Measurements from ENCODE around the gene RNF112. TPM values are rescaled to one million over a fixed set of nuclear protein-coding genes. Genes with fewer than 3 reads are reported as not detected.

RNF112 gene
- total and polyA plus RNA-seq, 3 donors from 2014 or later: 2.1 to 8.1 (median 4.6) TPM

Small RNA genes within 50 kb of the gene (small RNA-seq; reads per million reads assigned to genes)
- gene RF00537: 0 reads per million in 2 donors

Other genes with a start within 250 kb of the RNF112 start
- 10 to 100 TPM; 60.0 to 66.5 TPM for gene EPN2, start 173.9 kb upstream of the RNF112 start, total RNA-seq
- gene EPN2, start 173.9 kb upstream of the RNF112 start, polyA plus RNA-seq (ENCODE audit: insufficient read depth, low read depth, low replicate concordance): 61.1 TPM
- gene B9D1, start 48.5 kb upstream of the RNF112 start, total RNA-seq: 10 to 100 TPM; 42.1 to 59.9 TPM
- gene B9D1, start 48.5 kb upstream of the RNF112 start, polyA plus RNA-seq (ENCODE audit: insufficient read depth, low read depth, low replicate concordance): 132 TPM
- gene MAPK7, start 32.7 kb upstream of the RNF112 start, total RNA-seq: 10 to 100 TPM; 49.7 to 65.4 TPM
- gene MAPK7, start 32.7 kb upstream of the RNF112 start, polyA plus RNA-seq (ENCODE audit: insufficient read depth, low read depth, low replicate concordance): 54.1 TPM
- gene MFAP4, start 24.0 kb upstream of the RNF112 start, total RNA-seq: 10 to 100 TPM; 24.0 to 55.7 TPM
- gene MFAP4, start 24.0 kb upstream of the RNF112 start, polyA plus RNA-seq (ENCODE audit: insufficient read depth, low read depth, low replicate concordance): 108 TPM
- 10 to 100 TPM; 20.1 to 97.3 TPM for gene SLC47A1, start 122.6 kb downstream of the RNF112 start, total RNA-seq
- 39.8 TPM for gene SLC47A1, start 122.6 kb downstream of the RNF112 start, polyA plus RNA-seq (ENCODE audit: insufficient read depth, low read depth, low replicate concordance)
- gene ALDH3A2, start 237.5 kb downstream of the RNF112 start, total RNA-seq: 100 to 1,000 TPM in 1 of 2 donors, 10 to 100 TPM in 1; 100.0 to 125 TPM
- gene ALDH3A2, start 237.5 kb downstream of the RNF112 start, polyA plus RNA-seq (ENCODE audit: insufficient read depth, low read depth, low replicate concordance): 76.0 TPM

Measured in testis (tissue), 3 donors.